ENCODE measurements around the gene THAP5. TPM values are rescaled to one million over a fixed set of nuclear protein-coding genes. Genes with fewer than 3 reads are reported as not detected.

The THAP5 gene
- total and polyA plus RNA-seq, 2 donors (not counting 3 experiments of a cell fraction or from before 2014, with no cell fraction given): 2.5 to 14.1 TPM

DNA sequence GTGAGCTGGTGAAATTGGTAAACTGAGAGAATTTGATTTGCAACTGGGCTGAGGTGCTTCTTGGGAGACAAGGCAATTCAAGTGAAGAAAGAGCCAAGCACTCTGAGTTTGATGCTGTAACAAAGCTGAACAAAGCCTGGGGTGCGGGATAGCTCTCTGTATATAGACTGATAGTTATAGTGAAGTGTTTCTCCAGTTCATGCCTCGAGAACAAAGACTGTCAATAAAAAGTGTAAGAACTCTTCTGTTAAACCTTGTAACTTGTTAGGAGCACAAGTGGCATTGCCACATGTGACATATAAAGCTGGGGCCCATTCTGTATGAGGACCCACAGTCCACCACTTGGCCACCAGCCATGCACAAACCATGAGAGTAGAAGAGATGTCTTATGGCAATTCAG lies 32.3 kb downstream of the THAP5 start:
- dilution Hi-C loops (cut with MboI; ENCODE audit: extremely low pct_ligation_motif_present, low sequenced_read_pairs): no loop called here
- Histone ChIP-seq H3K27ac (ENCODE audit: insufficient read depth, low read depth, low read length) (no peak overlapping the region), H3K27me3 (ENCODE audit: control insufficient read depth in 2 of 2, insufficient read depth in 2 of 2, low read length in 2 of 2) (no peaks in the 10 kb centered on the region), H3K4me3 (replicated peaks in 1 of 3; ENCODE audit: insufficient read depth in 1 of 3, low read depth in 1 of 3, low read length in 3 of 3) (no peak overlapping the region), H3K9me3 (replicated peaks; ENCODE audit: control insufficient read depth, insufficient read depth, low read length) (no peaks in the 10 kb centered on the region), H3K4me2 (ENCODE audit: insufficient read depth, low read length) (no peak overlapping the region), H2AFZ (ENCODE audit: low read depth, low read length) (no peak overlapping the region), H3K9me1 (replicated peaks; ENCODE audit: control insufficient read depth, extremely low read depth, insufficient read depth, low read length) (no peaks in the 10 kb centered on the region), H3K4me1 (ENCODE audit: control insufficient read depth, extremely low read depth, insufficient read depth, low read length) (no peaks in the 10 kb centered on the region), H3K79me2 (ENCODE audit: control insufficient read depth, insufficient read depth, low read length) (no peaks in the 10 kb centered on the region), H3K36me3 (ENCODE audit: control insufficient read depth in 2 of 2, extremely low read depth in 1 of 2, insufficient read depth in 2 of 2, low read length in 2 of 2) (no peaks in the 10 kb centered on the region), H4K20me1 (replicated peaks; ENCODE audit: control insufficient read depth, extremely low read depth, insufficient read depth, low read length) (no peaks in the 10 kb centered on the region), H3K9ac (replicated peaks; ENCODE audit: extremely low read depth, insufficient read depth, low read length) (no peak overlapping the region)
- POLR2A ChIA-PET: no interaction called here
- CTCF ChIA-PET: no interaction called here
- DNase-seq (ENCODE audit: low read depth, low spot score) (no peak), FAIRE-seq (no peak)
- no TSS peak for BruUV-seq (replicated peaks)
- TF ChIP-seq, protein P1, sequence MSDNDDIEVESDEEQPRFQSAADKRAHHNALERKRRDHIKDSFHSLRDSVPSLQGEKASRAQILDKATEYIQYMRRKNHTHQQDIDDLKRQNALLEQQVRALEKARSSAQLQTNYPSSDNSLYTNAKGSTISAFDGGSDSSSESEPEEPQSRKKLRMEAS (IDR thresholded peaks at IDR 0.05; ENCODE audit: insufficient read depth, insufficient read length): no peak
- no peak for TF ChIP-seq POLR2AphosphoS5 (IDR thresholded peaks at IDR 0.05; ENCODE audit: insufficient read depth, low read depth, low read length)
- intact Hi-C loops (cut with micrococcal nuclease): no loop called here

- H3K9me1 ChIP-seq (replicated peaks; ENCODE audit: control insufficient read depth, extremely low read depth, insufficient read depth, low read length): no peaks in the 10 kb centered on the region
- dilution Hi-C loops (cut with MboI; ENCODE audit: extremely low pct_ligation_motif_present, low sequenced_read_pairs): no loop called here
Observed at GRCh38 chr7:108535744-108536143, 33.8 kb downstream of the THAP5 start.

More at GRCh38 chr7:108535744-108536143, 33.8 kb downstream of the THAP5 start:
- no peaks in the 10 kb centered on the region for H3K4me1 ChIP-seq (ENCODE audit: control insufficient read depth, extremely low read depth, insufficient read depth, low read length)
- POLR2A ChIA-PET: no interaction called here
- H3K4me3 ChIP-seq (replicated peaks in 1 of 3; ENCODE audit: insufficient read depth in 1 of 3, low read depth in 1 of 3, low read length in 3 of 3): no peak overlapping the region
- H2AFZ ChIP-seq (ENCODE audit: low read depth, low read length): no peak overlapping the region
- no TSS peak for BruUV-seq (replicated peaks)
- no peaks in the 10 kb centered on the region for H3K9me3 ChIP-seq (replicated peaks; ENCODE audit: control insufficient read depth, insufficient read depth, low read length)
- no peak overlapping the region for H3K4me2 ChIP-seq (ENCODE audit: insufficient read depth, low read length)
- H3K27ac ChIP-seq (ENCODE audit: insufficient read depth, low read depth, low read length): no peak overlapping the region
- TF ChIP-seq POLR2AphosphoS5 (IDR thresholded peaks at IDR 0.05; ENCODE audit: insufficient read depth, low read depth, low read length) (no peak), GATA2 (IDR thresholded peaks at IDR 0.05; ENCODE audit: insufficient read depth, insufficient read length, low read depth, low read length) (no peak), POLR2A (IDR thresholded peaks at IDR 0.05; ENCODE audit: low read depth, low read length) (no peak), EZH2 (IDR thresholded peaks at IDR 0.05; ENCODE audit: borderline replicate concordance, low read depth, low read length, severe bottlenecking) (no peak), FOS (IDR thresholded peaks at IDR 0.05; ENCODE audit: borderline replicate concordance, insufficient read depth, low read length) (no peak), MYC (IDR thresholded peaks at IDR 0.05; ENCODE audit: low read depth, low read length) (no peak), JUN (IDR thresholded peaks at IDR 0.05; ENCODE audit: borderline replicate concordance, insufficient read depth, insufficient read length, low read depth) (no peak), CTCF (IDR thresholded peaks at IDR 0.05; ENCODE audit: extremely low read depth in 1 of 2, insufficient read depth in 1 of 2, low read depth in 1 of 2, low read length in 2 of 2) (no peak)
- TF ChIP-seq, protein P1 (IDR thresholded peaks at IDR 0.05; ENCODE audit: insufficient read depth, insufficient read length): no peak
- H3K27me3 ChIP-seq (ENCODE audit: control insufficient read depth in 2 of 2, insufficient read depth in 2 of 2, low read length in 2 of 2): no peaks in the 10 kb centered on the region
- DNase-seq (ENCODE audit: low read depth, low spot score) (no peak), FAIRE-seq (no peak)
- no peaks in the 10 kb centered on the region for H3K36me3 ChIP-seq (ENCODE audit: control insufficient read depth in 2 of 2, extremely low read depth in 1 of 2, insufficient read depth in 2 of 2, low read length in 2 of 2)
- H3K79me2 ChIP-seq (ENCODE audit: control insufficient read depth, insufficient read depth, low read length): no peaks in the 10 kb centered on the region
- H3K9ac ChIP-seq (replicated peaks; ENCODE audit: extremely low read depth, insufficient read depth, low read length): no peak overlapping the region
- no peaks in the 10 kb centered on the region for H4K20me1 ChIP-seq (replicated peaks; ENCODE audit: control insufficient read depth, extremely low read depth, insufficient read depth, low read length)
- CTCF ChIA-PET: no interaction called here
- intact Hi-C loops (cut with micrococcal nuclease): no loop called here

Measured in endothelial cell of umbilical vein (primary cell).